Heart left ventricle (tissue), 13 donors: ENCODE data around the gene UBE2U.

ENCODE experiments used
- CTCF ChIP-seq, 12 donors: fragments of 200-600 bp; sonication (generic) in 4 of 12; IDR thresholded peaks; one replicate each; pipeline versions ENCODE4 v1.5.0 to v1.8.0; 2018 to 2022; ENCODE audit warnings: antibody characterized with exemption in 12 of 12, mild to moderate bottlenecking in 5 of 12
- POLR2A ChIP-seq, 2 donors: fragments of 450-650 bp; IDR thresholded peaks; one replicate each; pipeline ENCODE4 v1.6.1; 2017; ENCODE audit warnings: antibody characterized with exemption in 2 of 2, mild to moderate bottlenecking in 2 of 2, moderate library complexity in 2 of 2
- donor health status: ischemic (EF 13 %, LVEDD 7.1; RV severe dilation, severe dysfunction).
- donor health status: DM: no; HTN: yes; CAD: no.
- donor health status: DM: no; HTN: no; CAD: no.
- donor health status: ischemic (EF 25% LVEDD 6.9; RV normal size, moderate dysfunction).
- donor health status: ischemic (EF 25% LVEDD 5.7; RV mildly dilated, moderate dysfunction).
- donor health status: ischemic (EF 35%, LVEDD 5.7; RV mildly dilated, moderate dysfunction).
- donor health status: nonischemic (EF 11% LVEDD 7.7; RV severe dilation, severe dysfunction).
- donor health status: DM: yes; HTN: yes; CAD: no.
- donor health status: PGD.
- donor health status: ischemic (EF 29% LVEDD 5.4; RV normal size, mild dysfunction).
- donor health status: nonischemic (EF 23%, LVEDD 6.1; RV moderate dilation, normal function).

DNA sequence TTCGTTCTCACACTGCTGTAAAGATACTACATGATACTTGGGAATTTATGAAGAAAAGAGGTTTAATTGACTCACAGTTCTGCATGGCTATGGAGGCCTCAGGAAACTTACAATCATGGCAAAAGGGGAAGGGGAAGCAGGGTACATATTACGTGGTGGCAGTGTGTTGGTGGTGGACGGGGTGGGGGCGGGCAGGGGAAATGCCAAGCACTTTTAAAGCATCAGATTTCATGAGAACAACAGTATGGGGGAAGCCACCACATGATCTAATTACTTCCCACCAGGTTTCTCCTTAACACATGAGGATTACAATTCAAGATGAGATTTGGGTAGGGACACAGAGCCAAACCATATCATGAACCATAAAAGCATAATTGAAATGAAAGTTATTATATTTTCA, 88.5 kb downstream of the UBE2U start:
- no peak for TF ChIP-seq CTCF (IDR thresholded peaks at IDR 0.05)
- TF ChIP-seq POLR2A (IDR thresholded peaks at IDR 0.05): no peak
